ENCODE data around the gene BBS2.
"Not testable (repeated sequence)": the region's sequence is repeated elsewhere in the genome, so short reads cannot be mapped to it uniquely, and the experiment has no call there.

Gene BBS2

GRCh38 chr16:56525236-56525635 is 5.4 kb upstream of the BBS2 start:
- DNase-seq (ENCODE audit: low read depth), result no peak

DNA sequence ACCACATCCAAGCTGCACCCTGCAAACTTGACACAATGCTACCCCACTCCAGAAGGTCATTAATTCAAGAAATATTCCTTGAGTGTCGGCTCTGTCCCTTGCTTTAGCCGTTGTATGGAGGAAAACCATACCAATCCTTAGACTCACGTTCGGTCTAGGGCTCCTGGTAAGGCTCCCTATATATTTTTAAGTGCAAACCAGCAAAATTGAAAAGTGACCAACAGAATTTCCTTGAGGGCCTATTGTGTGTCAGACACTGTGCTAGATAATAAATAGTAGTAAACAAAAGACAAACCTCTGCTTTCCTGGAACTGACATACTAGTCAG is 390 bp upstream of the BBS2 start:
- DNase-seq (ENCODE audit: low read depth), result no peak

DNA sequence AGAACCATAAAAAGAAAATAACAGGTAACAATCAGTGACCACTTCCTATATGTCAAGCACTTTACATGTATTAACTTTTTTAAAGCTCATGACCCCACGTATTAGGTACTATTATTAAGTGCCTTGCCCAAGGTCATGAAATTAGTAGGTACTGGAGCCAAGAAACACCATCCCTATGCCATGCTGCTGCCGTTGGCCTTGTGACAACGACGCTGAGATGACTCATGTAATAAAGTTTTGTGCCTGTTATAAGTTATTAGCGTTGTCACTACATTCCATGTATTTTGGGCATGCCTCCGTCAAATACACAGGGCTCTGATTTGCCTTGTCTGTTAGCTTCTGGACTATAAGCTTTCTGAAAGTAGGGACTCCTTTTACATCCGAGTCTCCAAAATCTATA is 1.4 kb downstream of the BBS2 start:
- DNase-seq (ENCODE audit: low read depth), result no peak

- no peak for DNase-seq (ENCODE audit: low read depth)
Observed at GRCh38 chr16:56517206-56517605, 2.6 kb downstream of the BBS2 start.

DNA sequence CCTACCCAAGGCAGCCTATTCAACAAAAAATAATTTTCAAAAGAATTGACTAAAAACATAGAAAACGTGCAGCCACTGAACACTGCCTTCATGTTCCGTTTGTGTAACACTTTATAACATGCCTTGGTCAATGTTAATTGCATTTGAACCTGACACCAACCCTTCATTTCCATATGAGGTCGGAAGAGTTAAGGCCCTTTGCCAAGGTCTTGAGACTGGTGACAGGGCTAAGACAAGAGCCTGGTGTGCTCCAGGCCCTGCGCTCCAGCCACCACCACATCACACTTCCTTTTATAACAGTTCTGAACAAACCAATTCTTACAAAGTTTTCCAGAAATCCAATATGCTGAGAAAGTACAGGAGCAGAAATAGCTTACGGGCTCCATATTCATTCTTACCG is 4.2 kb downstream of the BBS2 start:
- no peak for DNase-seq (ENCODE audit: low read depth)

GRCh38 chr16:56514845-56515244 is 5.0 kb downstream of the BBS2 start:
- DNase-seq (ENCODE audit: low read depth), result no peak

DNA sequence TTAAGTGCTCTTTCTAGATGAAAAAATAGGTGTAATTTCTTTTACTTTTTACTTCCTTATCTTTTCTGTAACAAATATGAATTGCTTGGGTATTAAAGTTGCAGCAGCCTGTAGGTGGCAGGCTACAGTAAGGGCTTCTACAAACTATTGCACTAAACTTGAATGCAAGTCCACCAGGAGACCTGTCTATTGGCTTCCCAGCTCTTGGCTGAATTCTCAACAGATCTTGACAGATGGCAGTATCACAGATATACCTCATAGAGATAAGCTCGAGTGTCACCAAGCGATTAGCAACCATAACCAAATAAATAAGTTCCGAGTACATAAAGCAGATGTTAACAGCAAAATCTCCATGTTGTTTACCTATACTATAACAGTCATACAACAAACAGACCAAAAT is 5.9 kb downstream of the BBS2 start:
- DNase-seq (ENCODE audit: low read depth), result peak; percentile 12

GRCh38 chr16:56513091-56513490 is 6.7 kb downstream of the BBS2 start:
- DNase-seq (ENCODE audit: low read depth), result no peak

GRCh38 chr16:56512025-56512424 is 7.8 kb downstream of the BBS2 start:
- DNase-seq (ENCODE audit: low read depth), result no peak

DNA sequence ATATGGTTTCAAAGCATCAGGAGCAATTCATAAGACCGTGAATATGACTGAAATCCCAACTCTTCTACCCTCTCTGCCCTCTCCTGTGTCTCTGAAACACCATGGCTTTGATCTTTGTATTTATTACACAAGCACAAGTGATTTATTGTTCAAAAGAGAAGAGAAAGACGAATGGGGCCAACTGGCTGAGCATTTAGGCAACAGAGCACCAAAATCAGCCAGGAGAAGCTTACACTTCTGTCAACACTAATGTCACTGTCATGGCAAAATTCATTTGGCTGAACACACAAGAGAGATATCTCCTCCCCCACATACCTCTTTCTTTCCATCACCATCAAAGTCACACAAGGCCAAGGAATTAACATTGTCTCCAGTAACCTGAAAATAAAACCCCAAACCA is 9.3 kb downstream of the BBS2 start:
- DNase-seq (ENCODE audit: low read depth), result no peak

DNA sequence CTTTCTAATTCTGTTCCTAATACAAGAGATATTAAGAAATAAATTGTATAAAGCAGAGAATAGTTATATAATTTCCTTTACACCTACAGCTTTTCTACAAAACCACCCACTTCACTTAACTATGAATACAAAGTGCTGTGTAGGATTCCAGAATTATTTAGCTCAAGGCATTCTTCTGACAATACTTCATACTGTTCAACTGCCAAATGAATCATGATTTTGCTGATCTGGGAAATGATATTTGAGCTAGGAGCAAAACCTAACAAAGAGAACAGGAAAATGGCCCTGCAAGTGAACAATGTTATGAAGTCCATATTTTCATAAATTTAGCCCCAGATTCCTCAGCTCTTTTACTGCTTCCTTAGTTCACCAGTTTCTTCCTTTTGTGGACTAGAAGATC is 12.9 kb downstream of the BBS2 start:
- DNase-seq (ENCODE audit: low read depth), result no peak

DNA sequence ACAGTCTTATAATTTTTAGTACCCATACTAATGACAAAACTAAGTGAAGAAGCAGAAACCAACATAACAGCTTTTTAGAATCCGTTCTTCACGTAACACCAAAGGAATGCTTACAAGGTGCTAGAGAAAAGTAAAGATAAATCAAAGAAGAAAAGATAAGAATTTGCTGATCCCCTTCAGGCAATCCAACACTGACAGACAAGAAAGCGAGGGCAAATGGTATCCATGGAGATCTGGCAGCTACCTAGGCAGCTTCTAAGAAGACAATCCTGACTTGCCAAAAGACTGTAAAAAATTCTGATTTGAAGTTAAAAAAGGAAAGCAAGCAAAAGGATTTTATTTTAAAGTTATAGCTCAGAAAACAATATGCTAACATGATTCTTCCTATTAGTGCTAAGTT is 14.6 kb downstream of the BBS2 start:
- no peak for DNase-seq (ENCODE audit: low read depth)

GRCh38 chr16:56493815-56494214 is 26.0 kb downstream of the BBS2 start:
- DNase-seq (ENCODE audit: low read depth), result no peak

DNA sequence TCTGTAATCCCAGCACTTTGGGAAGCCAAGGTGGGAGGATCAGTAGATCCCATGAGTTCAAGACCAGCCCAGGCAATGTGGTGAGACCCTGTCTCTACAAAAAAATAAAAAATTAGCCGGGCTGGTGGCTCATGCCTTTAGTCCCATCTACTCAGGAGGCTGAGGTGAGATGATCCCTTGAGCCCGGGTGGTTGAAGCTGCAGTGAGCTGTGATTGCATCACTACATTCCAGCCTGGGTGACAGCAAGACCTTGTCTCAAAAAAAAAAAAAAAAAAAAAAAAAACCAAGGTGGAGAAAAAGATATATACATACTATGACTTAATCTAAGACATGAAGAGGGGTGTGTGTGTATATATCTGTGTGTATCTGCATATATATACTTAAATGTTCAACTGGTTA is 26.7 kb downstream of the BBS2 start:
- no peak for DNase-seq (ENCODE audit: low read depth)

DNA sequence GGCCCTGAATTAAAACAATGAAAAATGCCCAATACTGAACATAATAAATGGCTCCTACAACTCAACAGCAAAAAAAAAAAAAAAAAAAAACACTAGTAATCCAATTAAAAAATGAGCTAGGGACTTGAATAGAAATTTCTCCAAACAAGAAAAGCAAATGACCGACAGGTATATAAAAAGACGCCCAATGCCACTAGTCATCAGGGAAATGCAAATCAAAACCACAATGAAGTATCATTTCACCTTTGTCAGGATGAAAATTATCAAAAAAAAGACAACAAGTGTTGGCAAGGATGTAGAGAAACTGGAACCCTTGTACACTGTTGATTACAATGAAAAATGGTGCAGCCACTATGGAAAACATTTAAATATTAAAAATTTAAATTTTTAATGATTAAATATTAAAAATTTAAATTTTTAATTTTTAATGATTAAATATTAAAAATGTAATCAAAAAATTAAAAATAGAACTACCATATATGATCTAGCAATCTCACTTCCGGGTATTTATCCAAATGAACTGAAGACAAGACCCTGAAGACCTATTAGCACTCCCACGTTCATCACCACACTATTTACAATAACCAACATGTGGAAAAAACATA is 28.1 kb downstream of the BBS2 start:
- no peak for DNase-seq (ENCODE audit: low read depth)

GRCh38 chr16:56488868-56489267 is 31.0 kb downstream of the BBS2 start:
- not testable (repeated sequence) for DNase-seq (ENCODE audit: low read depth)

DNA sequence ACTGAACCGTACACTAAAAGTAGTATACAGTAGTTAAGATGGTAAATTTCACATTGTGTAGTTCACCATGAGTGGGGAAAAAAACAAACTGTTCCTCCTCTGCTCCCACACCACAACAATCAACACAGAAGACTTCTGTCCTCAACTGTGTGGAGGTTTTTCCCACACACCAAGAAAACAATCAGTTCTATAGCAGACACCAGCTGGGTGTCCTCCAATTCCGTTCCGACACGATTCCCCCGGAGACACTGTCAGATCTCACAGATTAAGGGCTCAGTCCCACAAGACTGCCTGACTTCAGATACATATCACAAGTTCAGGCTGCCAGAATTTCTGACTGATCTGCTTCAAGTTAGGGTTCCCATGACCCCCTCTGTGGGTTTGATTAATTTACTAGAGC is 31.8 kb downstream of the BBS2 start:
- no peak for DNase-seq (ENCODE audit: low read depth)

DNA sequence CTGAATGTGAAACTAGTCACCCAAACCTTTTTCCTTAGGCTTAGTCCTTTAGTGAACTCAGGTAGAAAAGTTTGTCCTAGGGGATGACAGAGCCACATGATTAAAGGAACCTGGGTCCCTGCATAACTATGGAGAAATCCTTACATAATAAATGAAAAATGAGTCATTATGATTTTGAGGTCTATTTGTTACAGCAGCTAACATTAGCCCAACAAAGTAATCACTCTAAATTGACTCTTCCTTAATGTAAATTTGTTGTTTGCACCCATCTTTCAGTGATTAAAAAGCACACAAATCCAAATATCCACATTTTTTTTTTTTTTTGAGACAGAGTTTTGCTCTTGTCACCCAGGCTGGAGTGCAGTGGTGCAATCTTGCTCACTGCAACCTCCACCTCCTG is 36.4 kb downstream of the BBS2 start:
- no peak for DNase-seq (ENCODE audit: low read depth)

GRCh38 chr16:56482683-56483236 is 37.1 kb downstream of the BBS2 start:
- DNase-seq (ENCODE audit: low read depth), result no peak

DNA sequence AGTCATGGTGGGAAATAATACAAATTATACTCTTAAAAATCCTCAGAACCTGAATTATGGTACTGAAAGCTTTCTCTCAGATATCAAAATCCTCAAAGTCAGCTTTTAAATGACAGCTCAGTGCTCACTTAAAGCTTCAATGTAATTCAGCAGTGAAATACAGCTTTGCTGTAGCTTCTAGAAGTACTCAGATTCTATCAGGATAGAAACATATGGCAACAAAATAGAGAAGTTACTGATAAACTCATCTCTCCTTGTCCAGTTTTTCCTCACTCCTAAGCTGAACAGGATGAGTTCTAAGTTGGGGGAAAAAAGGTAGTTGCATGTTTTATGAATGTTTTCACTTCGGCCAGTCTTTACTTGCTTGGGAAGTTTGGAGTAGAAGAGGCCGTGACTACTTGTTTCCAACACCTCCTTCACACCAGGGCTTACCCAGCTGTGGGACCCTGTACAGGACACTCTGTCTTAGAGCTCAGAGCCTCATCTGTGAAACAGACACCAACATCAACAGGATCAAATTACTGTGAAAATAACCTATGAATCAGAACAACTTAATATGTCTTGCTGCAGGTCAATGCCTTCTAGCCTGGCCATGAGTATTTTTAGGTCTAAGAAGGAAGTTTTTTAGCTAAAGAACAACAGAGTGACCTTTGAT is 38.2 kb downstream of the BBS2 start:
- no peak for DNase-seq (ENCODE audit: low read depth)

- DNase-seq (ENCODE audit: low read depth), result no peak
Observed at GRCh38 chr16:56480776-56481467, 38.9 kb downstream of the BBS2 start.

DNA sequence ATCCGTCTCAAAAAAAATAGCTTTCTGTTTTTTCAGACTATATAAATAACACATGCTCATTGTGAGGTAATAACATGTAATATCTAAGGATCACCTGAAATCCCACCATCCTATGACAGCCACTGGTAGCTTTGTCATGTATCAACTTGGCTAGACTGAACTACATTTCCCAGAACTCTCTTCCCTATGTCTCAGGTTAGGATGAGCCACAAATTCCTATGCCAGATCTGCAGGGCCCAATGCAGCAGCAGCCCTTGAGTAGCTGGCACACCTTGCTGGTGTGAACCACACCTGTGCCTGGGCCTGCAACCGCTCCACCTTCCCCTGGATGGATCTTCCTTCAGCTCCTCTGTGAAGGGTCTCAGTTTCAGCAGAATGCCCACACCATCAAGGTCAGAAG is 40.4 kb downstream of the BBS2 start:
- no peak for DNase-seq (ENCODE audit: low read depth)

DNA sequence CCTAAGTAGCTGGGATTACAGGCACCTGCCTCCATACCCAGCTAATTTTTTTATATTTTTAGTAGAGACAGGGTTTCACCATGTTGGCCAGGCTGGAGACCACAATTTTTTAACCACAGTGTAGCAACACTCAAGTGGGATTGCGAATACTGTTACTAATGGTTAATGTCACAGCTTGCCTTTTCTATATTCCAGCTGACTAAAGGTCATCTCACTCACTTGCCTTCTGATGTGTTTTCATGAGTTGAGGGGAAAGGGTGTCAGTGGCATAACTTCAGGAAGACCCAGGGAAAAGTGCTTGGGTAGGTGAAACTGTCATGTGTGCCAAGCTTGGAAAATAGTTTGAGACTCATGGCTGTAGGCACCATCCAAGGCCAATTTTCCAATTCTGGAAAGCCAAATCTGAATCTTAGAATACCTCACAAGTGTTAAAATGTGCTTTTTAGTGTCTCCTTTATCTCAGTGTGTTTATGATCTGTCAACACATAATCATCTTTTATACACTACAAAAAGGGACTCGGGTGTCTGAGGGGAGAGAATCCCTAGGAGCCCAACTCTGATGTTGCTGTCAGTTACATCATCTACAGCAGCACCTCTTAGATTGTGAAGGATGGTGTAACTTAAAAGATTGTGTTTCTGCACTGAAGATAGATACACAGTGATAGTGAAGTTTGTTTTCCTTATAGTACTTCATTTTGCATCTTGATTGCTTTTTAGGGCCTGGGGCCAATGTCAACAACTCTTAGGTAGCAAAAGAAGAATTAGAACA is 41.4 kb downstream of the BBS2 start:
- no peak for DNase-seq (ENCODE audit: low read depth)

Data from activated T-helper 9 cell treated with anti-CD3 and anti-CD28 coated beads, Interleukin-2, amount 50 U/mL, for 16 hours (primary cell).